H9 (cell line): Measurements from ENCODE around the gene PDZD2. TPM values are rescaled to one million over a fixed set of nuclear protein-coding genes. Genes with fewer than 3 reads are reported as not detected.

ENCODE experiments used
- DNase-seq: peaks from one replicate; pipeline ENCODE4 v3.0.0-alpha.2; 2017
- H2AFZ ChIP-seq: one replicate; pipeline ENCODE4 v1.6.1; 2013; ENCODE audit warnings: mild to moderate bottlenecking, low read length, control low read depth, moderate library complexity
- H2AK5ac ChIP-seq: 2 replicates; pipeline ENCODE4 v1.6.1; 2013; ENCODE audit warnings: low read length, control low read depth, mixed read lengths; ENCODE audit not compliant: insufficient read length
- H2BK120ac ChIP-seq: one replicate; pipeline ENCODE4 v1.6.1; 2013; ENCODE audit warnings: low read depth, mild to moderate bottlenecking, low read length, control low read depth, inconsistent platforms; ENCODE audit not compliant: poor library complexity, severe bottlenecking
- H2BK12ac ChIP-seq: 2 replicates; pipeline ENCODE4 v1.6.1; 2013; ENCODE audit warnings: low read length, control low read depth, mixed read lengths, low read depth; ENCODE audit not compliant: insufficient read length
- H2BK15ac ChIP-seq: 2 replicates; pipeline ENCODE4 v1.6.1; 2013; ENCODE audit warnings: low read depth, low read length, control low read depth
- H2BK20ac ChIP-seq: one replicate; pipeline ENCODE4 v1.6.1; 2013; ENCODE audit warnings: low read depth, mild to moderate bottlenecking, low read length, control low read depth, inconsistent platforms; ENCODE audit not compliant: poor library complexity, severe bottlenecking
- H2BK5ac ChIP-seq: 2 replicates; pipeline ENCODE4 v1.6.1; 2013; ENCODE audit warnings: low read length, control low read depth, mixed read lengths; ENCODE audit not compliant: insufficient read length
- H3K14ac ChIP-seq: 2 replicates; pipeline ENCODE4 v1.6.1; 2013; ENCODE audit warnings: low read length, control low read depth; ENCODE audit not compliant: insufficient read depth
- H3K18ac ChIP-seq: 2 replicates; pipeline ENCODE4 v1.6.1; 2013; ENCODE audit warnings: low read depth, mild to moderate bottlenecking, mixed read lengths, low read length, control low read depth; ENCODE audit not compliant: insufficient read length
- H3K23ac ChIP-seq: 2 replicates; pipeline ENCODE4 v1.6.1; 2013; ENCODE audit warnings: low read length, control low read depth, mixed read lengths, low read depth; ENCODE audit not compliant: insufficient read length
- H3K23me2 ChIP-seq: 2 replicates; pipeline ENCODE4 v1.6.1; 2013; ENCODE audit warnings: low read depth, mild to moderate bottlenecking, mixed read lengths, low read length, control low read depth; ENCODE audit not compliant: insufficient read length, poor library complexity, severe bottlenecking
- H3K27ac ChIP-seq: 2 replicates; pipeline ENCODE4 v1.5.1; 2013; ENCODE audit warnings: low read length, control low read depth, mixed read lengths, low read depth; ENCODE audit not compliant: insufficient read length
- H3K27me3 ChIP-seq: 2 replicates; pipeline ENCODE4 v1.6.1; 2013; ENCODE audit warnings: low read length, control low read depth, inconsistent platforms; ENCODE audit not compliant: insufficient read depth
- H3K4ac ChIP-seq: 2 replicates; pipeline ENCODE4 v1.6.1; 2013; ENCODE audit warnings: low read depth, mild to moderate bottlenecking, control low read depth, inconsistent platforms, low read length, moderate library complexity
- H3K4me1 ChIP-seq: 2 replicates; pipeline ENCODE4 v1.6.1; 2013; ENCODE audit warnings: low read length, control low read depth, inconsistent platforms; ENCODE audit not compliant: insufficient read depth
- H3K4me2 ChIP-seq: 2 replicates; pipeline ENCODE4 v1.6.1; 2013; ENCODE audit warnings: low read length, control low read depth, mixed read lengths; ENCODE audit not compliant: insufficient read length, insufficient read depth
- H3K56ac ChIP-seq: 2 replicates; pipeline ENCODE4 v1.6.1; 2013; ENCODE audit warnings: low read depth, mild to moderate bottlenecking, mixed read lengths, low read length, control low read depth; ENCODE audit not compliant: insufficient read length
- H3K79me1 ChIP-seq: 2 replicates; pipeline ENCODE4 v1.6.1; 2013; ENCODE audit warnings: low read depth, mild to moderate bottlenecking, moderate library complexity, low read length, control low read depth, inconsistent platforms; ENCODE audit not compliant: insufficient read depth, poor library complexity, severe bottlenecking
- H3K79me2 ChIP-seq: 2 replicates; pipeline ENCODE4 v1.6.1; 2013; ENCODE audit warnings: low read length, control low read depth, inconsistent platforms; ENCODE audit not compliant: insufficient read depth
- H3K9ac ChIP-seq: 2 replicates; pipeline ENCODE4 v1.6.1; 2013; ENCODE audit warnings: low read length, control low read depth, mixed read lengths; ENCODE audit not compliant: insufficient read length; ENCODE audit errors: extremely low read depth
- H3K9me3 ChIP-seq: one replicate; pipeline ENCODE4 v1.6.1; 2013; ENCODE audit warnings: low read depth, low read length, inconsistent platforms; ENCODE audit not compliant: control insufficient read depth
- H3T11ph ChIP-seq: one replicate; pipeline ENCODE4 v1.6.1; 2013; ENCODE audit warnings: mild to moderate bottlenecking, low read length, control low read depth, inconsistent platforms
- H4K20me1 ChIP-seq: one replicate; pipeline ENCODE4 v1.6.1; 2013; ENCODE audit not compliant: control insufficient read depth, insufficient read length, insufficient read depth
- H4K5ac ChIP-seq: 2 replicates; pipeline ENCODE4 v1.6.1; 2013; ENCODE audit warnings: low read depth, mild to moderate bottlenecking, mixed read lengths, low read length, control low read depth; ENCODE audit not compliant: insufficient read length
- H4K8ac ChIP-seq: replicated peaks from 2 replicates; pipeline ENCODE4 v1.6.1; 2013; ENCODE audit warnings: low read length, control low read depth, mixed read lengths, low read depth; ENCODE audit not compliant: insufficient read length
- H4K91ac ChIP-seq: 2 replicates; pipeline ENCODE4 v1.6.1; 2013; ENCODE audit warnings: low read depth, mild to moderate bottlenecking, moderate library complexity, mixed read lengths, low read length, control low read depth; ENCODE audit not compliant: insufficient read length
- H3K27ac Mint-ChIP-seq, 3 experiments: 2 replicates in 2 of 3; 3 replicates in 1 of 3; pipeline ENCODE4 v1.8.0; 2020 to 2021; ENCODE audit warnings: mixed read lengths in 3 of 3, mild to moderate bottlenecking in 1 of 3, moderate library complexity in 1 of 3
- H3K27me3 Mint-ChIP-seq: 2 replicates; pipeline ENCODE4 v1.8.0; 2021; ENCODE audit warnings: low read depth, mild to moderate bottlenecking, moderate library complexity, mixed read lengths
- H3K36me3 Mint-ChIP-seq, 3 experiments: 2 replicates in 2 of 3; 3 replicates in 1 of 3; pipeline ENCODE4 v1.8.0; 2020 to 2021; ENCODE audit warnings: low read depth in 3 of 3, mixed read lengths in 3 of 3; ENCODE audit not compliant: insufficient read depth in 1 of 3
- H3K4me1 Mint-ChIP-seq, 2 experiments: 2 replicates each; pipeline ENCODE4 v1.8.0; 2020; ENCODE audit warnings: mixed read lengths in 2 of 2
- H3K4me3 Mint-ChIP-seq, 2 experiments: 2 replicates in 1 of 2; 3 replicates in 1 of 2; pipeline ENCODE4 v1.8.0; 2020 to 2021; ENCODE audit warnings: mild to moderate bottlenecking in 2 of 2, mixed read lengths in 2 of 2, moderate library complexity in 1 of 2
- H3K9me3 Mint-ChIP-seq, 2 experiments: 2 replicates in 1 of 2; 3 replicates in 1 of 2; pipeline ENCODE4 v1.8.0; 2020; ENCODE audit warnings: mild to moderate bottlenecking in 2 of 2, mixed read lengths in 2 of 2, moderate library complexity in 1 of 2
- WGBS: extraction: QIAGEN DNeasy Blood & Tissue Kit; methylation state at CpG from one replicate; pipeline ENCODE4 v1.1.7; 2013; ENCODE audit warnings: missing lambda C conversion rate, low lambda C conversion rate, mixed read lengths; ENCODE audit not compliant: insufficient read length; ENCODE audit errors: extremely low coverage; 5-methylcytosine and 5-hydroxymethylcytosine counted together
- total RNA-seq: library from RNA; stranded (reverse); gene quantifications from 2 replicates; pipeline ENCODE4 v1.2.1, GENCODE V29; 2021
- TF ChIP-seq, protein P1 (sequence below): fragments of 200-600 bp; sonication (generic); conservative IDR thresholded peaks from 3 replicates; pipeline ENCODE4 v1.8.0; 2021; ENCODE audit warnings: antibody characterized with exemption, mild to moderate bottlenecking

Gene PDZD2
- total RNA-seq, 1 experiment from 2014 or later, result 9.9 TPM

DNA sequence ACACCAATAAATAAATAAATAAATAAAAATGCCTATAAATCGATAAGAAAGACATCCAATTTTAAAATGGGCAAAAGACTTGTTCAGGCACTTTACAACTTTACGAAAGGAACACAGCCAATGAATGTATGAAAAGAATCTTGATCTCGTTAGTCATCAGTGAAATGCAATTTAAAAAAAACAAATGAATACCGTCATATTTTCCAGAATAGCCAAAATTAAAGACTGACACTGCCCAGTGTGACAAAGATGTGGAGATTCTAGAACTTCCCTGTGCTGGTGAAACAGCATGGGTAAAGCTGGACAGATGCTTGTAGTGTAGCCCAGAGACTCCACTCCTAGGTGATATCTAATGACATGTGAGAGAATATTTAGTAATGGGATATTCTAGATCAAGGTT, 408.1 kb downstream of the PDZD2 start:
- Histone ChIP-seq H4K5ac (no peak overlapping the region), H4K8ac (no peak overlapping the region), H3K9me3 (no peaks in the 10 kb centered on the region), H3K79me2 (no peaks in the 10 kb centered on the region), H3K18ac (no peak overlapping the region), H2AFZ (no peak overlapping the region), H2BK120ac (no peak overlapping the region), H3K4me1 (peaks cover 2% of the 10 kb centered on the region; the same call in 1 of the 2 replicates), H3K23ac (no peak overlapping the region), H3K9ac (no peak overlapping the region), H4K91ac (no peak overlapping the region), H2BK12ac (no peak overlapping the region), H3K56ac (no peak overlapping the region), H2BK5ac (no peak overlapping the region), H2BK15ac (no peak overlapping the region), H3K79me1 (no peaks in the 10 kb centered on the region), H3K14ac (no peak overlapping the region), H3K4ac (no peak overlapping the region), H2AK5ac (no peak overlapping the region), H3K4me2 (no peak overlapping the region), H3K23me2 (no peaks in the 10 kb centered on the region), H2BK20ac (no peak overlapping the region), H3T11ph (no peak overlapping the region), H3K27me3 (no peaks in the 10 kb centered on the region; the same call in 1 of the 2 replicates), H3K27ac (no peak overlapping the region), H4K20me1 (no peaks in the 10 kb centered on the region)
- Mint-ChIP-seq H3K4me3 (no peak overlapping the region), H3K27me3 (no peaks in the 10 kb centered on the region), H3K4me1 (peaks cover 10 to 12% of the 10 kb centered on the region in 2 experiments), H3K27ac (no peak overlapping the region), H3K9me3 (peaks cover 0 to 5% of the 10 kb centered on the region in 2 experiments; a peak in 2 of 5 replicates), H3K36me3 (peaks cover 0 to 15% (median 2%) of the 10 kb centered on the region in 3 experiments; a peak in 2 of 7 replicates)
- DNase-seq, result no peak
- TF ChIP-seq, protein P1, sequence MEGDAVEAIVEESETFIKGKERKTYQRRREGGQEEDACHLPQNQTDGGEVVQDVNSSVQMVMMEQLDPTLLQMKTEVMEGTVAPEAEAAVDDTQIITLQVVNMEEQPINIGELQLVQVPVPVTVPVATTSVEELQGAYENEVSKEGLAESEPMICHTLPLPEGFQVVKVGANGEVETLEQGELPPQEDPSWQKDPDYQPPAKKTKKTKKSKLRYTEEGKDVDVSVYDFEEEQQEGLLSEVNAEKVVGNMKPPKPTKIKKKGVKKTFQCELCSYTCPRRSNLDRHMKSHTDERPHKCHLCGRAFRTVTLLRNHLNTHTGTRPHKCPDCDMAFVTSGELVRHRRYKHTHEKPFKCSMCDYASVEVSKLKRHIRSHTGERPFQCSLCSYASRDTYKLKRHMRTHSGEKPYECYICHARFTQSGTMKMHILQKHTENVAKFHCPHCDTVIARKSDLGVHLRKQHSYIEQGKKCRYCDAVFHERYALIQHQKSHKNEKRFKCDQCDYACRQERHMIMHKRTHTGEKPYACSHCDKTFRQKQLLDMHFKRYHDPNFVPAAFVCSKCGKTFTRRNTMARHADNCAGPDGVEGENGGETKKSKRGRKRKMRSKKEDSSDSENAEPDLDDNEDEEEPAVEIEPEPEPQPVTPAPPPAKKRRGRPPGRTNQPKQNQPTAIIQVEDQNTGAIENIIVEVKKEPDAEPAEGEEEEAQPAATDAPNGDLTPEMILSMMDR, result no peak
- no CpG with 5 or more reads among the region's 4 CpGs for WGBS
